WTC11 (cell line): ENCODE data around the gene FGR. TPM values are rescaled to one million over a fixed set of nuclear protein-coding genes. Genes with fewer than 3 reads are reported as not detected.

ENCODE experiments used
- ATAC-seq: fragments of 200-7000 bp; cut with Tn5 transposase; 2 replicates; pipeline ENCODE4 v1.10.0; 2021; ENCODE audit warnings: mild to moderate bottlenecking, moderate library complexity
- CTCF ChIA-PET: fragments of 300-600 bp; sonication (Branson Sonifier 250); formaldehyde crosslinking; loops from one replicate; lab custom pipeline; 2021; ENCODE audit warnings: antibody characterized with exemption; lab: Charles Lee
- POLR2A ChIA-PET: fragments of 350-600 bp; sonication (Branson Sonifier 250); formaldehyde crosslinking; loops from one replicate; lab custom pipeline; 2021; ENCODE audit warnings: antibody characterized with exemption; lab: Charles Lee
- DNase-seq: peaks from one replicate; pipeline ENCODE4 v3.0.0; 2021; ENCODE audit warnings: low spot score
- H3K27ac Mint-ChIP-seq: 2 replicates; pipeline ENCODE4 v1.8.0; 2021; ENCODE audit warnings: mixed read lengths
- H3K27me3 Mint-ChIP-seq: 2 replicates; pipeline ENCODE4 v1.8.0; 2021; ENCODE audit warnings: low read depth, mild to moderate bottlenecking, moderate library complexity, mixed read lengths
- H3K36me3 Mint-ChIP-seq: 2 replicates; pipeline ENCODE4 v1.8.0; 2021; ENCODE audit warnings: mixed read lengths
- H3K4me1 Mint-ChIP-seq: 2 replicates; pipeline ENCODE4 v1.8.0; 2022; ENCODE audit warnings: mixed read lengths
- H3K4me3 Mint-ChIP-seq: 2 replicates; pipeline ENCODE4 v1.8.0; 2021; ENCODE audit warnings: mild to moderate bottlenecking, moderate library complexity, mixed read lengths
- H3K9me3 Mint-ChIP-seq: 2 replicates; pipeline ENCODE4 v1.8.0; 2021; ENCODE audit warnings: mixed read lengths
- ATF2 ChIP-seq: sonication (generic); formaldehyde crosslinking; IDR thresholded peaks from 2 replicates; pipeline ENCODE4 v1.8.1; 2022; ENCODE audit warnings: low read depth, missing genetic modification reagents, borderline replicate concordance
- E2F5 ChIP-seq: sonication (generic); formaldehyde crosslinking; IDR thresholded peaks from 2 replicates; pipeline ENCODE4 v1.8.1; 2022; ENCODE audit warnings: mild to moderate bottlenecking, moderate library complexity, missing genetic modification reagents
- JUN ChIP-seq: sonication (generic); formaldehyde crosslinking; IDR thresholded peaks from 2 replicates; pipeline ENCODE4 v1.8.0; 2023; ENCODE audit warnings: mild to moderate bottlenecking, missing genetic modification reagents
- KAT7 ChIP-seq: sonication (generic); formaldehyde crosslinking; IDR thresholded peaks from 2 replicates; pipeline ENCODE4 v1.8.1; 2023; ENCODE audit warnings: missing genetic modification reagents, mild to moderate bottlenecking, borderline replicate concordance
- NR1H2 ChIP-seq: sonication (generic); formaldehyde crosslinking; IDR thresholded peaks from 2 replicates; pipeline ENCODE4 v1.9.0; 2021; ENCODE audit warnings: mild to moderate bottlenecking, moderate library complexity, missing genetic modification reagents
- RELA ChIP-seq: sonication (generic); formaldehyde crosslinking; IDR thresholded peaks from 2 replicates; pipeline ENCODE4 v1.8.1; 2022; ENCODE audit warnings: missing genetic modification reagents, mild to moderate bottlenecking, borderline replicate concordance
- RORB ChIP-seq: fragments of 250-450 bp; sonication (Bioruptor Pico); IDR thresholded peaks from 2 replicates; pipeline ENCODE4 v1.9.0; 2021; ENCODE audit warnings: mild to moderate bottlenecking
- TEAD1 ChIP-seq: sonication (generic); formaldehyde crosslinking; IDR thresholded peaks from 2 replicates; pipeline ENCODE4 v1.8.0; 2022; ENCODE audit warnings: mild to moderate bottlenecking, missing genetic modification reagents
- ZNF232 ChIP-seq: sonication (generic); formaldehyde crosslinking; IDR thresholded peaks from 2 replicates; pipeline ENCODE4 v1.8.0; 2022; ENCODE audit warnings: mild to moderate bottlenecking, missing genetic modification reagents
- ZNF425 ChIP-seq: fragments of 250-450 bp; sonication (Bioruptor Pico); conservative IDR thresholded peaks from 2 replicates; pipeline ENCODE4 v1.9.0; 2021; ENCODE audit warnings: mild to moderate bottlenecking
- ZNF532 ChIP-seq: fragments of 250-450 bp; sonication (Bioruptor Pico); IDR thresholded peaks from 2 replicates; pipeline ENCODE4 v1.9.0; 2021; ENCODE audit warnings: mild to moderate bottlenecking, borderline replicate concordance
- total RNA-seq: library from RNA; stranded (reverse); gene quantifications from 3 replicates; pipeline ENCODE4 v1.2.3, GENCODE V29; 2021
- TF ChIP-seq, protein P1 (sequence below): sonication (generic); formaldehyde crosslinking; IDR thresholded peaks from 2 replicates; pipeline ENCODE4 v1.8.0; 2023; ENCODE audit warnings: mild to moderate bottlenecking, missing genetic modification reagents

Gene FGR
- total RNA-seq, 1 experiment from 2014 or later = 0.77 TPM

- ATAC-seq (no peak), DNase-seq (no peak)
- Mint-ChIP-seq H3K9me3 (no peaks in the 10 kb centered on the region), H3K27me3 (peaks cover 19% of the 10 kb centered on the region), H3K36me3 (no peaks in the 10 kb centered on the region), H3K4me1 (peaks cover 17% of the 10 kb centered on the region), H3K4me3 (no peak overlapping the region), H3K27ac (no peak overlapping the region)
- TF ChIP-seq ZNF232 (CRISPR knock-in tag) (no peak), E2F5 (CRISPR knock-in tag) (no peak), RELA (CRISPR knock-in tag) (no peak), ZNF425 (CRISPR knock-in tag) (no peak), ATF2 (CRISPR knock-in tag) (no peak), NR1H2 (CRISPR knock-in tag) (no peak), RORB (no peak), ZNF532 (CRISPR knock-in tag) (no peak), JUN (CRISPR knock-in tag) (no peak), KAT7 (CRISPR knock-in tag) (no peak)
- TF ChIP-seq, protein P1, sequence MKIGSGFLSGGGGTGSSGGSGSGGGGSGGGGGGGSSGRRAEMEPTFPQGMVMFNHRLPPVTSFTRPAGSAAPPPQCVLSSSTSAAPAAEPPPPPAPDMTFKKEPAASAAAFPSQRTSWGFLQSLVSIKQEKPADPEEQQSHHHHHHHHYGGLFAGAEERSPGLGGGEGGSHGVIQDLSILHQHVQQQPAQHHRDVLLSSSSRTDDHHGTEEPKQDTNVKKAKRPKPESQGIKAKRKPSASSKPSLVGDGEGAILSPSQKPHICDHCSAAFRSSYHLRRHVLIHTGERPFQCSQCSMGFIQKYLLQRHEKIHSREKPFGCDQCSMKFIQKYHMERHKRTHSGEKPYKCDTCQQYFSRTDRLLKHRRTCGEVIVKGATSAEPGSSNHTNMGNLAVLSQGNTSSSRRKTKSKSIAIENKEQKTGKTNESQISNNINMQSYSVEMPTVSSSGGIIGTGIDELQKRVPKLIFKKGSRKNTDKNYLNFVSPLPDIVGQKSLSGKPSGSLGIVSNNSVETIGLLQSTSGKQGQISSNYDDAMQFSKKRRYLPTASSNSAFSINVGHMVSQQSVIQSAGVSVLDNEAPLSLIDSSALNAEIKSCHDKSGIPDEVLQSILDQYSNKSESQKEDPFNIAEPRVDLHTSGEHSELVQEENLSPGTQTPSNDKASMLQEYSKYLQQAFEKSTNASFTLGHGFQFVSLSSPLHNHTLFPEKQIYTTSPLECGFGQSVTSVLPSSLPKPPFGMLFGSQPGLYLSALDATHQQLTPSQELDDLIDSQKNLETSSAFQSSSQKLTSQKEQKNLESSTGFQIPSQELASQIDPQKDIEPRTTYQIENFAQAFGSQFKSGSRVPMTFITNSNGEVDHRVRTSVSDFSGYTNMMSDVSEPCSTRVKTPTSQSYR (CRISPR knock-in tag) = no peak
- CTCF ChIA-PET = interaction anchor here (0.6 to 10.1 kb wide), 5 partner anchors 55 to 510 kb away, joined by 3 to 367 read pairs (median 4); partner anchors contain the start of gene AHDC1
- POLR2A ChIA-PET = interaction anchor here (0.6 kb wide), 1 partner anchor 82 kb away, joined by 3 read pairs; no protein-coding TSS in a partner anchor
These were observed 31.8 kb upstream of the FGR start for GRCh38 chr1:27666791-27667254.

DNA sequence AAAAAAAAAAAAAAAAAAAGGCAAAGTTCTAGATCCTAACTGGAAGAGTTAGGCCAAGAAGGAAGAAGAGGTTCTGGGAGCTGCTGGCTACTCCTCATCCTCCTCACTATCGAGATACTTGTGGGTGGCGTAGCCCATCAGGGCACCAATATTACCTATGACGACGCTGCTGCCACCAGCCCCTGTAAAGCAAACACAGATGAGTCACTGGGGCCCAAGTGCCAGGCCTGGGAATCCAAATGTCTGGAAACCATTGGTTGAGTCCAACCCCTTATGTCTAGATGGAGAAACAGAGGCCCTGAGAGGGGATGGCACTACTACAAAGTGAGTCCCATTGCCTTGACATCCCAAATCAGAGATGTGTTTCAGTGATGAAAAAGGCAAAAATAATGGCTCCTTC, 31.3 kb upstream of the FGR start:
- DNase-seq = no peak
- Mint-ChIP-seq H3K27ac (no peak overlapping the region), H3K36me3 (no peaks in the 10 kb centered on the region), H3K27me3 (peaks cover 19% of the 10 kb centered on the region), H3K9me3 (no peaks in the 10 kb centered on the region), H3K4me3 (no peak overlapping the region), H3K4me1 (peaks cover 16% of the 10 kb centered on the region)
- ChIA-PET CTCF (interaction anchor here (10.1 kb wide), 1 partner anchor 55 kb away, joined by 367 read pairs; the partner anchor contains the start of gene AHDC1), POLR2A (interaction anchor here (0.6 kb wide), 1 partner anchor 83 kb away, joined by 3 read pairs; no protein-coding TSS in a partner anchor)
- TF ChIP-seq TEAD1 (CRISPR knock-in tag) = no peak
- TF ChIP-seq, all 79 proteins: peak for 0
- ATAC-seq = no peak
